Neuronal stem cell (in vitro differentiated cells): ENCODE measurements around the gene TAS1R2.

ENCODE experiments used
- DNase-seq: peaks from one replicate; pipeline ENCODE4 v3.0.0-alpha.2; 2013; ENCODE audit warnings: low spot score
- H2AFZ ChIP-seq: one replicate; pipeline ENCODE4 v1.6.1; 2013; ENCODE audit warnings: mild to moderate bottlenecking, low read length, inconsistent platforms
- H2AK5ac ChIP-seq: 2 replicates; pipeline ENCODE4 v1.6.1; 2013; ENCODE audit warnings: low read depth, mild to moderate bottlenecking, inconsistent platforms, low read length, moderate library complexity, mixed read lengths
- H2BK120ac ChIP-seq: 2 replicates; pipeline ENCODE4 v1.6.1; 2013; ENCODE audit warnings: low read depth, mild to moderate bottlenecking, inconsistent platforms, low read length, moderate library complexity, mixed read lengths
- H2BK12ac ChIP-seq: one replicate; pipeline ENCODE4 v1.6.1; 2013; ENCODE audit warnings: low read length, inconsistent platforms
- H2BK15ac ChIP-seq: 2 replicates; pipeline ENCODE4 v1.6.1; 2013; ENCODE audit warnings: mild to moderate bottlenecking, low read length, inconsistent platforms, mixed read lengths
- H2BK5ac ChIP-seq: one replicate; pipeline ENCODE4 v1.6.1; 2013; ENCODE audit warnings: inconsistent platforms, mild to moderate bottlenecking, low read length, moderate library complexity
- H3K14ac ChIP-seq: one replicate; pipeline ENCODE4 v1.6.1; 2013; ENCODE audit warnings: low read length, inconsistent platforms
- H3K18ac ChIP-seq: 2 replicates; pipeline ENCODE4 v1.6.1; 2013; ENCODE audit warnings: low read length, inconsistent platforms
- H3K23ac ChIP-seq: 2 replicates; pipeline ENCODE4 v1.6.1; 2013; ENCODE audit warnings: low read depth, mild to moderate bottlenecking, mixed read lengths, low read length, inconsistent platforms; ENCODE audit not compliant: poor library complexity
- H3K27ac ChIP-seq: replicated peaks from 3 replicates; pipeline ENCODE4 v1.5.1; 2013; ENCODE audit warnings: low read length, inconsistent platforms
- H3K27me3 ChIP-seq, 3 experiments: 2 replicates each; pipeline ENCODE4 v1.6.1; 2013; ENCODE audit warnings: low read length in 3 of 3, mild to moderate bottlenecking in 2 of 3, inconsistent platforms in 1 of 3, low read depth in 1 of 3, mixed read lengths in 1 of 3, moderate library complexity in 1 of 3; ENCODE audit not compliant: control insufficient read depth in 3 of 3, insufficient read depth in 3 of 3
- H3K36me3 ChIP-seq, 2 donors: replicated peaks in 1 of 2; 2 replicates each; pipeline ENCODE4 v1.6.1; 2013; ENCODE audit warnings: low read length in 2 of 2; ENCODE audit not compliant: control insufficient read depth in 2 of 2, insufficient read depth in 2 of 2
- H3K4ac ChIP-seq: 2 replicates; pipeline ENCODE4 v1.6.1; 2013; ENCODE audit warnings: inconsistent platforms, mild to moderate bottlenecking, low read length, moderate library complexity
- H3K4me1 ChIP-seq, 2 donors: 1 replicate in 1 of 2; 2 replicates in 1 of 2; pipeline ENCODE4 v1.6.1; 2013; ENCODE audit warnings: low read length in 2 of 2, low read depth in 1 of 2; ENCODE audit not compliant: control insufficient read depth in 2 of 2, insufficient read depth in 1 of 2
- H3K4me2 ChIP-seq: one replicate; pipeline ENCODE4 v1.6.1; 2013; ENCODE audit warnings: mild to moderate bottlenecking, low read length, inconsistent platforms; ENCODE audit not compliant: insufficient read depth, poor library complexity, severe bottlenecking
- H3K4me3 ChIP-seq, 2 donors: 2 replicates each; pipeline ENCODE4 v1.5.1; 2013; ENCODE audit warnings: low read length in 2 of 2, mild to moderate bottlenecking in 2 of 2, inconsistent platforms in 1 of 2, moderate library complexity in 1 of 2
- H3K79me1 ChIP-seq: one replicate; pipeline ENCODE4 v1.6.1; 2013; ENCODE audit warnings: low read depth, mild to moderate bottlenecking, inconsistent platforms, low read length, moderate library complexity
- H3K9ac ChIP-seq: one replicate; pipeline ENCODE4 v1.6.1; 2013; ENCODE audit warnings: mild to moderate bottlenecking, low read depth, low read length, inconsistent platforms; ENCODE audit not compliant: poor library complexity
- H3K9me3 ChIP-seq, 2 donors: replicated peaks in 1 of 2; 2 replicates each; pipeline versions ENCODE3 to v1.6.1; 2013; ENCODE audit warnings: low read length in 2 of 2, mild to moderate bottlenecking in 2 of 2, inconsistent platforms in 1 of 2, low read depth in 1 of 2, mixed read lengths in 1 of 2, moderate library complexity in 1 of 2; ENCODE audit not compliant: control insufficient read depth in 2 of 2, insufficient read depth in 1 of 2
- H4K8ac ChIP-seq: one replicate; pipeline ENCODE4 v1.6.1; 2013; ENCODE audit warnings: low read depth, mild to moderate bottlenecking, inconsistent platforms, low read length, moderate library complexity
- H4K91ac ChIP-seq: one replicate; pipeline ENCODE4 v1.6.1; 2013; ENCODE audit warnings: low read length, low read depth, mild to moderate bottlenecking, inconsistent platforms; ENCODE audit not compliant: poor library complexity
- WGBS, 2 donors: extraction: QIAGEN DNeasy Blood & Tissue Kit; methylation state at CpG; one replicate each; pipeline ENCODE4 v1.1.7; 2013; ENCODE audit warnings: missing lambda C conversion rate in 2 of 2, mixed read lengths in 1 of 2; ENCODE audit not compliant: insufficient read length in 2 of 2, insufficient replicate concordance in 1 of 2; ENCODE audit errors: extremely low coverage in 2 of 2; 5-methylcytosine and 5-hydroxymethylcytosine counted together

TAS1R2 gene

GRCh38 chr1:18858070-18858688 lies 1.3 kb downstream of the TAS1R2 start:
- H3K4ac ChIP-seq: no peak overlapping the region
- H3K9ac ChIP-seq: no peak overlapping the region
- no peak overlapping the region for H4K91ac ChIP-seq
- no peak overlapping the region for H3K27ac ChIP-seq
- no peak overlapping the region for H2AK5ac ChIP-seq
- no peak overlapping the region for H2AFZ ChIP-seq
- H3K27me3 ChIP-seq: peaks cover 0 to 15% (median 0%) of the 10 kb centered on the region in 3 experiments
- H3K4me3 ChIP-seq: peak overlapping the region in 1 of 2 donors; percentile 57
- no peaks in the 10 kb centered on the region for H3K79me1 ChIP-seq
- no peak overlapping the region for H4K8ac ChIP-seq
- no peaks in the 10 kb centered on the region for H3K4me1 ChIP-seq
- H3K23ac ChIP-seq: peak overlapping the region; percentile 35
- H2BK5ac ChIP-seq: no peak overlapping the region
- no peak overlapping the region for H2BK15ac ChIP-seq
- H3K4me2 ChIP-seq: no peak overlapping the region
- no peak overlapping the region for H2BK120ac ChIP-seq
- H3K14ac ChIP-seq: peak overlapping the region; percentile 21
- 100% methylated on average over 2 to 3 of the region's 7 CpGs for WGBS, 2 donors
- peaks cover 0 to 5% of the 10 kb centered on the region in 2 donors for H3K9me3 ChIP-seq
- H3K36me3 ChIP-seq: no peaks in the 10 kb centered on the region
- H3K18ac ChIP-seq: no peak overlapping the region
- no peak for DNase-seq
- no peak overlapping the region for H2BK12ac ChIP-seq

- H2AK5ac ChIP-seq: no peak overlapping the region
- H3K27me3 ChIP-seq: peaks cover 0 to 11% (median 0%) of the 10 kb centered on the region in 3 experiments
- H3K23ac ChIP-seq: no peak overlapping the region
- H3K4me2 ChIP-seq: no peak overlapping the region
- peaks cover 0 to 2% of the 10 kb centered on the region in 2 donors for H3K4me1 ChIP-seq
- no peak overlapping the region for H2BK15ac ChIP-seq
- no peak overlapping the region for H3K4me3 ChIP-seq
- H3K4ac ChIP-seq: no peak overlapping the region
- no peak overlapping the region for H2BK5ac ChIP-seq
- no peaks in the 10 kb centered on the region for H3K79me1 ChIP-seq
- H2BK120ac ChIP-seq: no peak overlapping the region
- H2AFZ ChIP-seq: no peak overlapping the region
- no peak overlapping the region for H3K14ac ChIP-seq
- H2BK12ac ChIP-seq: no peak overlapping the region
- no peak overlapping the region for H4K91ac ChIP-seq
- H4K8ac ChIP-seq: no peak overlapping the region
- WGBS, 2 donors: no CpG with 5 or more reads among the region's 1 CpG
- no peak overlapping the region for H3K27ac ChIP-seq
- H3K9me3 ChIP-seq: peaks cover 0 to 5% of the 10 kb centered on the region in 2 donors
- no peaks in the 10 kb centered on the region for H3K36me3 ChIP-seq
- DNase-seq: no peak
- H3K18ac ChIP-seq: no peak overlapping the region
- no peak overlapping the region for H3K9ac ChIP-seq
These were observed 3.0 kb downstream of the TAS1R2 start for GRCh38 chr1:18856435-18856834.

GRCh38 chr1:18855573-18855972 lies 3.9 kb downstream of the TAS1R2 start:
- H3K36me3 ChIP-seq: no peaks in the 10 kb centered on the region
- peaks cover 0 to 5% of the 10 kb centered on the region in 2 donors for H3K9me3 ChIP-seq
- no peak overlapping the region for H2BK15ac ChIP-seq
- no peak overlapping the region for H2BK5ac ChIP-seq
- no peak overlapping the region for H3K4me2 ChIP-seq
- peaks cover 0 to 6% (median 0%) of the 10 kb centered on the region in 3 experiments for H3K27me3 ChIP-seq
- H3K4ac ChIP-seq: no peak overlapping the region
- no peak for DNase-seq
- H3K79me1 ChIP-seq: no peaks in the 10 kb centered on the region
- no peak overlapping the region for H2BK120ac ChIP-seq
- no CpG with 5 or more reads among the region's 6 CpGs for WGBS, 2 donors
- H4K91ac ChIP-seq: no peak overlapping the region
- no peak overlapping the region for H2BK12ac ChIP-seq
- peaks cover 0 to 2% of the 10 kb centered on the region in 2 donors for H3K4me1 ChIP-seq
- H3K14ac ChIP-seq: no peak overlapping the region
- H4K8ac ChIP-seq: no peak overlapping the region
- no peak overlapping the region for H3K4me3 ChIP-seq
- H2AK5ac ChIP-seq: no peak overlapping the region
- H3K23ac ChIP-seq: peak overlapping the region; percentile 27
- H3K27ac ChIP-seq: no peak overlapping the region
- no peak overlapping the region for H2AFZ ChIP-seq
- H3K18ac ChIP-seq: no peak overlapping the region
- H3K9ac ChIP-seq: no peak overlapping the region

GRCh38 chr1:18854331-18855025 lies 5.0 kb downstream of the TAS1R2 start:
- peak overlapping the region; percentile 66 for H3K23ac ChIP-seq
- H4K91ac ChIP-seq: peak overlapping the region; percentile 41
- H2BK120ac ChIP-seq: no peak overlapping the region
- no peak overlapping the region for H3K14ac ChIP-seq
- H2BK12ac ChIP-seq: no peak overlapping the region
- no peaks in the 10 kb centered on the region for H3K79me1 ChIP-seq
- no CpG with 5 or more reads among the region's 49 CpGs for WGBS, 2 donors
- H3K4me1 ChIP-seq: peaks cover 0 to 2% of the 10 kb centered on the region in 2 donors
- no peak overlapping the region for H2BK15ac ChIP-seq
- no peak overlapping the region for H3K27ac ChIP-seq
- peaks cover 0 to 5% of the 10 kb centered on the region in 2 donors for H3K9me3 ChIP-seq
- H4K8ac ChIP-seq: no peak overlapping the region
- H3K9ac ChIP-seq: peak overlapping the region; percentile 26
- no peaks in the 10 kb centered on the region for H3K36me3 ChIP-seq
- H2BK5ac ChIP-seq: no peak overlapping the region
- H3K18ac ChIP-seq: peak overlapping the region; percentile 50
- H3K4me2 ChIP-seq: no peak overlapping the region
- no peak overlapping the region for H3K4me3 ChIP-seq
- H2AFZ ChIP-seq: no peak overlapping the region
- peak overlapping the region; percentile 10 for H3K4ac ChIP-seq
- peaks cover 0 to 6% (median 0%) of the 10 kb centered on the region in 3 experiments for H3K27me3 ChIP-seq
- no peak for DNase-seq
- H2AK5ac ChIP-seq: peak overlapping the region; percentile 40
